Measurements from ENCODE around the gene MUC13. TPM values are rescaled to one million over a fixed set of nuclear protein-coding genes. Genes with fewer than 3 reads are reported as not detected.

MUC13 gene
- polyA plus RNA-seq, 1 donor from 2014 or later, result not detected

GRCh38 chr3:124973290-124973689, 38.7 kb upstream of the MUC13 start:
- Histone ChIP-seq H3K36me3 (ENCODE audit: insufficient read depth, low read length) (no peaks in the 10 kb centered on the region), H3K9ac (ENCODE audit: low read length) (no peak overlapping the region), H3K9me3 (ENCODE audit: low read length) (no peaks in the 10 kb centered on the region), H3K79me2 (replicated peaks; ENCODE audit: insufficient read depth, low read length) (no peaks in the 10 kb centered on the region), H3K27ac (ENCODE audit: low read length) (no peak overlapping the region), H3F3A (ENCODE audit: insufficient read depth, low read length, poor library complexity, severe bottlenecking) (no peaks in the 10 kb centered on the region), H3K9me2 (ENCODE audit: insufficient read depth, low read length) (no peaks in the 10 kb centered on the region), H3K27me3 (ENCODE audit: insufficient read depth, low read depth, low read length) (no peaks in the 10 kb centered on the region), H3K4me2 (ENCODE audit: low read length) (no peak overlapping the region), H3K4me3 (ENCODE audit: low read length) (no peak overlapping the region), H2AFZ (ENCODE audit: low read depth, low read length) (no peak overlapping the region), H4K20me1 (ENCODE audit: insufficient read depth) (no peaks in the 10 kb centered on the region)
- TF ChIP-seq SMC3 (conservative IDR thresholded peaks at IDR 0.05; ENCODE audit: poor library complexity) (no peak), RAD21 (conservative IDR thresholded peaks at IDR 0.05) (no peak), CTCF (IDR thresholded peaks at IDR 0.05; ENCODE audit: poor library complexity, severe bottlenecking) (no peak), EZH2 (IDR thresholded peaks at IDR 0.05; ENCODE audit: borderline replicate concordance, insufficient read depth, low read length, poor library complexity, severe bottlenecking) (no peak), EP300 (conservative IDR thresholded peaks at IDR 0.05; ENCODE audit: poor library complexity, severe bottlenecking) (no peak), REST (IDR thresholded peaks at IDR 0.05; ENCODE audit: borderline replicate concordance) (no peak), TAF1 (IDR thresholded peaks at IDR 0.05; ENCODE audit: low read depth) (no peak), POLR2AphosphoS5 (IDR thresholded peaks at IDR 0.05) (no peak), MXI1 (conservative IDR thresholded peaks at IDR 0.05; ENCODE audit: poor library complexity, severe bottlenecking) (no peak)

GRCh38 chr3:124972457-124972856, 37.9 kb upstream of the MUC13 start:
- H3F3A ChIP-seq (ENCODE audit: insufficient read depth, low read length, poor library complexity, severe bottlenecking), result no peaks in the 10 kb centered on the region
- TF ChIP-seq REST (IDR thresholded peaks at IDR 0.05; ENCODE audit: borderline replicate concordance) (no peak), TAF1 (IDR thresholded peaks at IDR 0.05; ENCODE audit: low read depth) (no peak), CTCF (IDR thresholded peaks at IDR 0.05; ENCODE audit: poor library complexity, severe bottlenecking) (no peak), POLR2AphosphoS5 (IDR thresholded peaks at IDR 0.05) (no peak), RAD21 (conservative IDR thresholded peaks at IDR 0.05) (no peak), EP300 (conservative IDR thresholded peaks at IDR 0.05; ENCODE audit: poor library complexity, severe bottlenecking) (no peak), MXI1 (conservative IDR thresholded peaks at IDR 0.05; ENCODE audit: poor library complexity, severe bottlenecking) (no peak), EZH2 (IDR thresholded peaks at IDR 0.05; ENCODE audit: borderline replicate concordance, insufficient read depth, low read length, poor library complexity, severe bottlenecking) (no peak), SMC3 (conservative IDR thresholded peaks at IDR 0.05; ENCODE audit: poor library complexity) (no peak)
- H4K20me1 ChIP-seq (ENCODE audit: insufficient read depth), result no peaks in the 10 kb centered on the region
- no peak overlapping the region for H3K4me3 ChIP-seq (ENCODE audit: low read length)
- no peak overlapping the region for H3K27ac ChIP-seq (ENCODE audit: low read length)
- no peaks in the 10 kb centered on the region for H3K9me2 ChIP-seq (ENCODE audit: insufficient read depth, low read length)
- H3K4me2 ChIP-seq (ENCODE audit: low read length), result no peak overlapping the region
- H3K9me3 ChIP-seq (ENCODE audit: low read length), result no peaks in the 10 kb centered on the region
- no peaks in the 10 kb centered on the region for H3K79me2 ChIP-seq (replicated peaks; ENCODE audit: insufficient read depth, low read length)
- H3K27me3 ChIP-seq (ENCODE audit: insufficient read depth, low read depth, low read length), result no peaks in the 10 kb centered on the region
- H2AFZ ChIP-seq (ENCODE audit: low read depth, low read length), result no peak overlapping the region
- no peaks in the 10 kb centered on the region for H3K36me3 ChIP-seq (ENCODE audit: insufficient read depth, low read length)
- no peak overlapping the region for H3K9ac ChIP-seq (ENCODE audit: low read length)

Measured in neural cell (in vitro differentiated cells).